GM12875 (cell line): ENCODE measurements around the gene NAB2.

Experiments used
- H3K4me3 ChIP-seq: one replicate; pipeline ENCODE4 v1.5.1; 2011; ENCODE audit warnings: low read depth, low read length, control low read depth
- CTCF ChIP-seq: IDR thresholded peaks from 2 replicates; pipeline ENCODE4 v1.5.1; 2011; ENCODE audit warnings: low read depth, mild to moderate bottlenecking, control low read depth, inconsistent platforms, low read length, moderate library complexity, borderline replicate concordance; ENCODE audit not compliant: insufficient read depth

The NAB2 gene

GRCh38 chr12:57096099-57096572 is 7.2 kb downstream of the NAB2 start:
- H3K4me3 ChIP-seq: no peak overlapping the region
- TF ChIP-seq CTCF: no peak

GRCh38 chr12:57096748-57097553 is 8.0 kb downstream of the NAB2 start:
- no peak for TF ChIP-seq CTCF
- H3K4me3 ChIP-seq: no peak overlapping the region

GRCh38 chr12:57097554-57097835 is 8.6 kb downstream of the NAB2 start:
- no peak overlapping the region for H3K4me3 ChIP-seq
- no peak for TF ChIP-seq CTCF

GRCh38 chr12:57098546-57098945 is 9.6 kb downstream of the NAB2 start:
- TF ChIP-seq CTCF: no peak
- H3K4me3 ChIP-seq: no peak overlapping the region

- TF ChIP-seq CTCF: no peak
These were observed 10.3 kb downstream of the NAB2 start for GRCh38 chr12:57099047-57099714.

GRCh38 chr12:57099766-57100165 is 10.9 kb downstream of the NAB2 start:
- H3K4me3 ChIP-seq: no peak overlapping the region
- no peak for TF ChIP-seq CTCF

More at GRCh38 chr12:57099047-57099714, 10.3 kb downstream of the NAB2 start:
- H3K4me3 ChIP-seq: no peak overlapping the region
